Activated CD8-positive, alpha-beta T cell treated with anti-CD3 and anti-CD28 coated beads, Interleukin-2, amount 10 ng/mL, durations not matched to agents 7 days and 5 days (primary cell): ENCODE measurements around the gene SV2C. TPM values are rescaled to one million over a fixed set of nuclear protein-coding genes. Genes with fewer than 3 reads are reported as not detected.

Experiments used
- ATAC-seq: fragments of 150-1000 bp; cut with Tn5 transposase; one replicate; pipeline ENCODE4 v1.10.0; 2021; ENCODE audit warnings: moderate library complexity
- CTCF ChIA-PET: fragments of 350-600 bp; sonication (Branson Sonifier 250); formaldehyde crosslinking; loops from one replicate; lab custom pipeline; 2021; ENCODE audit warnings: antibody characterized with exemption; lab: Charles Lee
- POLR2A ChIA-PET: fragments of 350-600 bp; sonication (Branson Sonifier 250); formaldehyde crosslinking; loops from one replicate; lab custom pipeline; 2021; ENCODE audit warnings: antibody characterized with exemption; lab: Charles Lee
- DNase-seq: peaks from one replicate; pipeline ENCODE4 v3.0.0-alpha.2; 2020
- H3K27ac Mint-ChIP-seq: one replicate; pipeline ENCODE4 v1.8.0; 2021; ENCODE audit warnings: mild to moderate bottlenecking, mixed read lengths
- H3K27me3 Mint-ChIP-seq: one replicate; pipeline ENCODE4 v1.8.0; 2021; ENCODE audit warnings: low read depth, mixed read lengths
- H3K36me3 Mint-ChIP-seq: one replicate; pipeline ENCODE4 v1.8.0; 2021; ENCODE audit warnings: low read depth, mixed read lengths
- H3K4me1 Mint-ChIP-seq: one replicate; pipeline ENCODE4 v1.8.0; 2021; ENCODE audit warnings: low read depth, mixed read lengths
- H3K4me3 Mint-ChIP-seq: one replicate; pipeline ENCODE4 v1.8.0; 2021; ENCODE audit warnings: mild to moderate bottlenecking, mixed read lengths
- H3K9me3 Mint-ChIP-seq: one replicate; pipeline ENCODE4 v1.8.0; 2022; ENCODE audit warnings: mixed read lengths; ENCODE audit not compliant: insufficient read depth
- total RNA-seq, 2 experiments: library from RNA; stranded (reverse); gene quantifications; one replicate each; pipeline ENCODE4 v1.2.3, GENCODE V29; 2021

The SV2C gene
- total RNA-seq, 2 experiments from 2014 or later: 0.03 TPM; not detected in 1

DNA sequence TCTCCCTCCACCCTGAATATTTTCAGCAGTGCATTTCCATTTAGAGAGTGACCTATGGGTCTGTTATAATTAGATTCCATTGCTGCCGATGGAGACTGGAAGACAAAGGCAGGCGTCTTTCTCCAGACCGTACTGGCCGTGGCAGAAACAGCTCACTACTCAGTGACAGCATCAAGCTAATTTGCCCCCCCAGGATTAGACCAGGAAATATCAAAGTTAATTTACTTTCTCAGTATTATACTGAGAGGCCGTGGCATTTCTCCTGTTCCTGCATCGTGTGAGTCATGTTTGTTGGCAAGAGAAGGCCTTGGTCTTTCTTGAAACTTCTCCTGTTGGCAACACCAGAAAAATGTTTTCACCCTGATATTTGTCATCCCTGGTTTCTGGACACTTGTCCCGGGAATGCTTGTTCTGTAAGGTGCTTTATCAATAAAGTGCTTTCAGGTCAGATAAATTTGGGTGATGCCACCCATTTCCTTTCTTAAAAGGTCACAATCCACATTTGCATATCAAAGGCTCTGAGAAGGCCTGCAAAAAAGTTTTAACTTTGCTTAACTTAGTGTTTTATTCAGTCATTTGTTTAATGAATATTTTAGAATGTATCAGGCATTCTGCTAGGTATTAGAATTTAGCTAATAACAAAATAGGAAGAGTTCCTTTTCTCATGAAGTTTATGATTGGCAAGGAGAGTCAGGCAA is 28.4 kb downstream of the SV2C start:
- H3K27me3 Mint-ChIP-seq: peaks cover 18% of the 10 kb centered on the region
- DNase-seq (no peak), ATAC-seq (no peak)
- H3K36me3 Mint-ChIP-seq: no peaks in the 10 kb centered on the region
- H3K4me3 Mint-ChIP-seq: no peak overlapping the region
- no peaks in the 10 kb centered on the region for H3K9me3 Mint-ChIP-seq
- no peak overlapping the region for H3K27ac Mint-ChIP-seq
- peaks cover 2% of the 10 kb centered on the region for H3K4me1 Mint-ChIP-seq
- ChIA-PET CTCF (no interaction called here), POLR2A (no interaction called here)

DNA sequence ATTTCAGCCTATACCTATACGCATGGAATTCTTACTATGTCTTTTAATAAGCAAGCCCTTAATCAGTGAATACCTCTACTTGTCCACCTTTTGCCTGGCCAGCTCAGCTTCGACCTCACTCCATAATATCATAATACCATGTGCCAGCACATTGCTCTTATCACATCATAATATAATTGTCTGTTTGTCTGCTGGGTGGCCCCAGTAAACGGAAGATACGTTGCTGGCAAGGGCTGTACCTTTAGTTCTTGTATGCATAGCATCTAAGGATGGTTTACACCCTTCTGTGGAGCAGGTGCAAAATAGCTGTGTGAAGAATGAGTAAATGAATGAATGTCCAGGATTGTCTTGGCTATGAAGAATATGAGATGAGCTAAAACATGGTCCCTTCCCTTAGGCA is 29.9 kb downstream of the SV2C start:
- H3K27me3 Mint-ChIP-seq: peaks cover 21% of the 10 kb centered on the region
- H3K27ac Mint-ChIP-seq: no peak overlapping the region
- POLR2A ChIA-PET: no interaction called here
- no peaks in the 10 kb centered on the region for H3K36me3 Mint-ChIP-seq
- ATAC-seq: no peak
- H3K9me3 Mint-ChIP-seq: no peaks in the 10 kb centered on the region
- H3K4me3 Mint-ChIP-seq: no peak overlapping the region
- H3K4me1 Mint-ChIP-seq: peaks cover 2% of the 10 kb centered on the region
- no peak for DNase-seq
- CTCF ChIA-PET: no interaction called here

GRCh38 chr5:76114179-76114851 is 31.1 kb downstream of the SV2C start:
- ATAC-seq (no peak), DNase-seq (no peak)
- CTCF ChIA-PET: no interaction called here
- POLR2A ChIA-PET: no interaction called here
- H3K4me3 Mint-ChIP-seq: no peak overlapping the region
- H3K27ac Mint-ChIP-seq: no peak overlapping the region
- peaks cover 20% of the 10 kb centered on the region for H3K27me3 Mint-ChIP-seq
- no peaks in the 10 kb centered on the region for H3K9me3 Mint-ChIP-seq
- no peaks in the 10 kb centered on the region for H3K36me3 Mint-ChIP-seq
- H3K4me1 Mint-ChIP-seq: peaks cover 2% of the 10 kb centered on the region

DNA sequence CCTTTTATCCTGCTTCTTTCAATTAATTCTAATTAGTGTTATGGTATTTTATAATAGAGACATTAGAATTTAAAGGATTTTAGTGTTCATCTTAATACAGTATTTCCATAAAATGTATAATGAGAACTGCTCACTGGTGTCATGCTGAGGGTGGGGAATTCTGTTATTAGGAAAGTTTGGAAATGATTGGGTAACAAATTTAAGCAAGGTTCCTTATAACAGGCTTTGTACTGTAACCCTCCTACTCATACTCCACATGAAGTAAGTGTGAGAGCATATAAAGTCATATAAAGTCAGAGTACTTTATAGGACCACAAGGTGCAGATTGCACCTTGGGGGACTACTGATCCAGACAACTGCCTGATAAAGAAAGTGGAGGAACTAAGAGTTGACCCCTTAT is 42.2 kb downstream of the SV2C start:
- peaks cover 5% of the 10 kb centered on the region for H3K27me3 Mint-ChIP-seq
- CTCF ChIA-PET: no interaction called here
- no peak for DNase-seq

GRCh38 chr5:76125888-76126287 is 42.7 kb downstream of the SV2C start:
- Mint-ChIP-seq H3K9me3 (no peaks in the 10 kb centered on the region), H3K4me1 (no peaks in the 10 kb centered on the region), H3K4me3 (no peak overlapping the region), H3K36me3 (no peaks in the 10 kb centered on the region), H3K27me3 (peaks cover 7% of the 10 kb centered on the region), H3K27ac (no peak overlapping the region)
- ChIA-PET POLR2A (no interaction called here), CTCF (no interaction called here)
- DNase-seq: no peak
- ATAC-seq: no peak

More for the DNA sequence above, 42.2 kb downstream of the SV2C start:
- POLR2A ChIA-PET: no interaction called here
- Mint-ChIP-seq H3K4me1 (no peaks in the 10 kb centered on the region), H3K4me3 (no peak overlapping the region), H3K36me3 (no peaks in the 10 kb centered on the region), H3K27ac (no peak overlapping the region), H3K9me3 (no peaks in the 10 kb centered on the region)
- no peak for ATAC-seq

DNA sequence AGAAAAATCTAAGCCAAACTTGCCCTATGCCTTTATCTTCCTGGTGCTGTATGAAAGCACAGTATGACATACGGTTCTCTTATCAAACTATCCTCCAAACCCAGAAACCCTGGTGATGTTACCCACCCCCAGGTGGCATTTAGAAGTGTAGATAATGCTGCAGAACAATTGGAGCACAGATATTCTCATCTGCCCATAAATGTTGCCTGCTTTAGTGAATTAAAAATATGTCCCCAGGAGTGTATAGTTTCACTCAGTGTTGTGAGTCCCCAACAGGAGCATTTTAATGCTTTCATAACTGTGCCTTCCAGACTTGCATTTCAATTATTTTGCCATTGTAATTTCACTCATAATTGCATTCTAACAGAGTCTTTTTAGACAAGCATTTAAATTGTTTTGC is 50.8 kb downstream of the SV2C start:
- no peaks in the 10 kb centered on the region for H3K9me3 Mint-ChIP-seq
- ATAC-seq (no peak), DNase-seq (no peak)
- no peaks in the 10 kb centered on the region for H3K36me3 Mint-ChIP-seq
- no peak overlapping the region for H3K4me3 Mint-ChIP-seq
- H3K27me3 Mint-ChIP-seq: peaks cover 24% of the 10 kb centered on the region
- no peaks in the 10 kb centered on the region for H3K4me1 Mint-ChIP-seq
- POLR2A ChIA-PET: no interaction called here
- no peak overlapping the region for H3K27ac Mint-ChIP-seq
- CTCF ChIA-PET: no interaction called here

GRCh38 chr5:76134646-76135045 is 51.5 kb downstream of the SV2C start:
- Mint-ChIP-seq H3K27me3 (peaks cover 27% of the 10 kb centered on the region), H3K36me3 (no peaks in the 10 kb centered on the region)
- ATAC-seq: no peak

DNA sequence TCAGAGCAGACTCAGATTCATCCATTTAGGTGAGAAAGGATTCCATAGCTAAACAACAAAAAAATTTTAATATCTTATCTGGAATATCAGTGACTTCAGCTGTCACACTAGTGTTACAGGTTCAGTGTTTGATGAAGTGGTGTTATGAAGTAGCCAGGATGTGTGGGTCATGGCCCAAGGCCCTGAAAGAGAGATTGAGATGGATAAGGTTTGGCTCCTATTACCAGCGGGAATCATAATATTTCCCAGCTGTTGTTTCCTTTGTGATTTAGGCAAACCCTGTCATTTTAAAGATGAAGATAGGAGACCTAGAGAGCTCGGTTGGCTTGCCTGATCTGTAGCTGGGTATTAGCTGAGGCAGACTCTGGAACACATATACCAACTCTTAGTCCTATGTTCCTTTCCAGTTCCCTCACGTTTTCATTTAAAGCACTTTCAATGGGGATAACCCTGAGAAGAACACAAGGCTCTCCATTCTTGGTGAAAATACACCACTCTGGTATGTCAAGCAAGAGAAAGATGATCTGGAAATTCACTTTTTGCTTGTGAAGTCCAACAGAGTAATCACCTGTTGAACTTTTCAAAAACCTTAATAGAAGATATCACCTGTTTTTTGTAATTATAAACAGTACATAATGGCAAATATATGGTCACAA is 54.8 kb downstream of the SV2C start:
- DNase-seq (no peak), ATAC-seq (no peak)
- Mint-ChIP-seq H3K27me3 (peaks cover 24% of the 10 kb centered on the region), H3K4me3 (no peak overlapping the region), H3K9me3 (no peaks in the 10 kb centered on the region), H3K36me3 (no peaks in the 10 kb centered on the region), H3K4me1 (no peaks in the 10 kb centered on the region), H3K27ac (no peak overlapping the region)
- POLR2A ChIA-PET: no interaction called here
- CTCF ChIA-PET: interaction anchor here (2.4 kb wide), 1 partner anchor 8 kb away, joined by 8 read pairs; no protein-coding TSS in a partner anchor

More at GRCh38 chr5:76134646-76135045, 51.5 kb downstream of the SV2C start:
- no peak overlapping the region for H3K4me3 Mint-ChIP-seq
- ChIA-PET CTCF (no interaction called here), POLR2A (no interaction called here)
- no peaks in the 10 kb centered on the region for H3K4me1 Mint-ChIP-seq
- no peaks in the 10 kb centered on the region for H3K9me3 Mint-ChIP-seq
- DNase-seq: no peak
- no peak overlapping the region for H3K27ac Mint-ChIP-seq

DNA sequence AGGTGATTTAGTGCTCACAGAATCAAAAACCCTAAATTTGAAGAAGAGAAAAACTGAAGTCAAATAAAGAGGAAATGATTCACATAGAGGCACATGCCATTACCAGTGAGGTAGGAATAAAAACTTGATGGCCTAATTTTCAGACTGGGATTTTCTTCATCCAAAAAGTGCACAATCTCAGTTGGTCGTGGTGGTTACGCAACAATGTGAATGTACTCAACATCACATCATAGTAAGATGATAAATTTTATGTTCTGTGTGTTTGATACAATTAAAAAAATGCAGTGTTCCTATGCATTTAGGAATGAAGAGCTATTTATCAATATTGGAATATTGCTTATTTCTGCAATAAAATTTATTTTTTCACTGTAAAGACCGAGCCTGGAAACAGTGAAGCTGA is 60.7 kb downstream of the SV2C start:
- CTCF ChIA-PET: interaction anchor here (1.7 kb wide), 1 partner anchor 31 kb away, joined by 7 read pairs; no protein-coding TSS in a partner anchor
- no peak for ATAC-seq

DNA sequence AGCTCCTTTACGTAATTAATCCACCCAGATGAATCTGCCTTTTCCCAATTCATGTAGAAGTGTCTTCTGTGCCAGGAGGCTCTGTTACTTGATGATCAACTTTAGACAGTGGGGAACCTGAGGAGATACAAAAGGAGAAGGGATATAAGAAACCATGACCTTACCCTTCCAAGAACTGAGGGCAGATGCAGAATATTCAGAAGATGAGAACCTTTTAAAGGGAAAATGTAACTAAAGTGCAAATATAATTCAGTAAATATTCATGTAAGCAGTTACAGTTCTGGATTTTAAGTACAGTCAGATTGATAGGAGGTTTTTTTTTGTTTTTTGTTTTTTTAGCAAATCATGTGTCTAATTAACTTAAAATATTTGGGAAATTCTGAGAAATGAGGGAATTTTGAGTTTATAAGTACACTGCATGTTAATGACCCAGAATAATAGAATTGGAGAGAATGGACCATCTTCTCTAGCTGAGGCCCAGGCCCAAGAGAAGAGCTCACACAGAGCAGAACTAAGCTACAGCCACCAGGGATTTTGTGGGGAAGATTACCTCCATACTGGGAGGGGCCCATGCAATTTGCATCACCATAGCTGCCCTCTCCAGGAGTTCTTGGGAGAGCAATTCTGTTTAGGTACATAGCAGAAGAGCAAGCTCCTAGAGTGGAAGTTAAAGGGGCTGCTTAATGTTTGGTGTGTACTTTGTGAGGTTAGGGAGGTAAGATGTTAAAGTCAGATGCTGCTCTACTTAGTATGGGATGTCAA is 61.5 kb downstream of the SV2C start:
- H3K36me3 Mint-ChIP-seq: no peaks in the 10 kb centered on the region
- no peaks in the 10 kb centered on the region for H3K4me1 Mint-ChIP-seq
- ChIA-PET POLR2A (no interaction called here), CTCF (interaction anchor here (1.7 to 1.8 kb wide), 2 partner anchors 8 to 31 kb away, joined by 7 to 8 read pairs; no protein-coding TSS in a partner anchor)
- H3K9me3 Mint-ChIP-seq: no peaks in the 10 kb centered on the region
- peaks cover 7% of the 10 kb centered on the region for H3K27me3 Mint-ChIP-seq
- H3K4me3 Mint-ChIP-seq: no peak overlapping the region
- no peak for ATAC-seq
- DNase-seq: no peak
- no peak overlapping the region for H3K27ac Mint-ChIP-seq

More for the DNA sequence above, 60.7 kb downstream of the SV2C start:
- H3K36me3 Mint-ChIP-seq: no peaks in the 10 kb centered on the region
- H3K27ac Mint-ChIP-seq: no peak overlapping the region
- H3K9me3 Mint-ChIP-seq: no peaks in the 10 kb centered on the region
- H3K27me3 Mint-ChIP-seq: peaks cover 10% of the 10 kb centered on the region
- no peaks in the 10 kb centered on the region for H3K4me1 Mint-ChIP-seq
- H3K4me3 Mint-ChIP-seq: no peak overlapping the region
- no peak for DNase-seq
- POLR2A ChIA-PET: no interaction called here

DNA sequence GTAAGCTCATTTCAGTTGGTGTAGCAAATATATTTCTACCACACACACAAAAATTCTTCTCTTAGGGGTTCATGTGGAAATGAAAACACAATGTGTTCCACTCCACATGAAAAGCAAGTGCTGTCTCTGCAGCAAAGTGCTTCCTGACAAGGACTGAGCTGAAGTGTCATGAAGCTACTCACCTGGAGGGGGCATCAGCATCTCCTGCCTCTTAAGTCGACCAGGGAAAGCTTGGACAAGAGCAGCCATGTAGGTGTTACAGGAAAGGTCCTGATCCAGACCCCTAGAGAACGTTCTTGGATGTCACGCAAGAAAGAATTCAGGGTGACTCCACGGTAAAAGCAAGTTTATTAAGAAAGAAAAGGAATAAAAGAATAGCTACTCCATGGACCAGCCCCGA is 62.8 kb downstream of the SV2C start:
- Mint-ChIP-seq H3K4me3 (no peak overlapping the region), H3K27me3 (peaks cover 3% of the 10 kb centered on the region), H3K27ac (no peak overlapping the region), H3K9me3 (no peaks in the 10 kb centered on the region), H3K36me3 (no peaks in the 10 kb centered on the region), H3K4me1 (no peaks in the 10 kb centered on the region)
- no peak for ATAC-seq
- peak; percentile 25 for DNase-seq
- POLR2A ChIA-PET: no interaction called here
- CTCF ChIA-PET: interaction anchor here (0.7 to 3.4 kb wide), 8 partner anchors 9 to 111 kb away, joined by 3 to 22 read pairs (median 4); no protein-coding TSS in a partner anchor
